Iris pigment epithelial cell (primary cell): Measurements from ENCODE around the gene LRRC47.

Experiments used
- DNase-seq: peaks from one replicate; pipeline ENCODE4 v3.0.0-alpha.2; 2011; ENCODE audit warnings: low read depth

LRRC47 gene

DNA sequence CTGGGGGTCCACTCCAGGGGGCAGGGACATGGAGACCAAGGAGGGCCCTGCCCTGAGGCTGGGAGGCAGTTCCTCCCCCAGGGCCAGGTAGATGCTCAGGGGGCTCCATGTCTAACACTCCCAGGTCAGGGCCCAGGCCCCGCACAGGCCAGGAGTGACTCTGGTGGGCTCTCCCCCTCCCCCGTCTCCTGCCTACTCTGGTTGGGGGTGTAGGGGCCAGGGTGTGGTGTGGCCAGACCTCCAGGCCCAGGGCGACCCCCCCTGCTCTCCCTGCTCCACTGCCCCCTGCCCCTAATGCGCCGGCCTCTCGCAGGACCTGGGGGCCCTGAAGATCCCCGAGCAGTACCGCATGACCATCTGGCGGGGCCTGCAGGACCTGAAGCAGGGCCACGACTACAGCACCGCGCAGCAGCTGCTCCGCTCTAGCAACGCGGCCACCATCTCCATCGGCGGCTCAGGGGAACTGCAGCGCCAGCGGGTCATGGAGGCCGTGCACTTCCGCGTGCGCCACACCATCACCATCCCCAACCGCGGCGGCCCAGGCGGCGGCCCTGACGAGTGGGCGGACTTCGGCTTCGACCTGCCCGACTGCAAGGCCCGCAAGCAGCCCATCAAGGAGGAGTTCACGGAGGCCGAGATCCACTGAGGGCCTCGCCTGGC lies 63.7 kb downstream of the LRRC47 start:
- no peak for DNase-seq

DNA sequence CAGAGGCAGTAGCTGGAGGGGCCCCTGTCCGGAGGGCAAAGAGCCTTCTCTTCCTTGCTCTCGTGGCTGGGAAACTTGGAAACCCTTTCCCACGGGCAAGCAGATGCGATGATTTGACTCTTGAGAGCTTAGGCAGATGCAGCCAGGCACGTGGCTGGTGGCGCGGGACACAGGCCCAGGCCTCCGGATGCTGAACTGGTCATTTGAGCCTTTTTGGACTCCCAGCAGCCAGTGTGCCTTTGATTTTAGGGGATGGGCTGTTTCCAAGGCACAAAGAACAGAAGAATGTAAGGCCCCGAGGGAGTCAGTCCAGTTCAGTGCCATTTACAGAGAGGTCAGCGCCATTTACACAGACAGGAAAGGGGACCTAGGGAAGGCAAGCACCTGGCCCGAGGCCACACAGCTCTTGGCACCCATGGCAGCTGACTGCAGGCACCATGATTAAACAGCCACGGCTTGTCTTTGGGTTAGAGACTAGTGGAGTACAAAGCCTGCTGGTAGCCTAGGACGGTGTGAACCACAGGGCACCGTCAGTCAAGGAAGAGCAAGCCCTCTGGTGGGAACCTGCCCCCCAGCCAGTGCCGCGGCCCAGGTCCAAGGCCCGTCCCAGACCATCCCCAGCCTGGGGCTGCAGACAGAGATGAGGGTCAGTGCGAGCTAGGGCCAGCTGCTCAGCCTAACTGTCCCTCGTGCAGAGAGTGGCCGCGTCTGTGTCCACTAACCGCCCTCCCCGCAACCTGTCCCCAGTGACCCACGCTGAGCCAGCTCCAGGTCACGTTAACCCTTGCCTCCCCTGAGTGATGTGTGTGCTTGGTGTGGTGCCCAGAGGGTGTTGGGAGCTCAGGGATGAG lies 64.5 kb downstream of the LRRC47 start:
- no peak for DNase-seq

DNA sequence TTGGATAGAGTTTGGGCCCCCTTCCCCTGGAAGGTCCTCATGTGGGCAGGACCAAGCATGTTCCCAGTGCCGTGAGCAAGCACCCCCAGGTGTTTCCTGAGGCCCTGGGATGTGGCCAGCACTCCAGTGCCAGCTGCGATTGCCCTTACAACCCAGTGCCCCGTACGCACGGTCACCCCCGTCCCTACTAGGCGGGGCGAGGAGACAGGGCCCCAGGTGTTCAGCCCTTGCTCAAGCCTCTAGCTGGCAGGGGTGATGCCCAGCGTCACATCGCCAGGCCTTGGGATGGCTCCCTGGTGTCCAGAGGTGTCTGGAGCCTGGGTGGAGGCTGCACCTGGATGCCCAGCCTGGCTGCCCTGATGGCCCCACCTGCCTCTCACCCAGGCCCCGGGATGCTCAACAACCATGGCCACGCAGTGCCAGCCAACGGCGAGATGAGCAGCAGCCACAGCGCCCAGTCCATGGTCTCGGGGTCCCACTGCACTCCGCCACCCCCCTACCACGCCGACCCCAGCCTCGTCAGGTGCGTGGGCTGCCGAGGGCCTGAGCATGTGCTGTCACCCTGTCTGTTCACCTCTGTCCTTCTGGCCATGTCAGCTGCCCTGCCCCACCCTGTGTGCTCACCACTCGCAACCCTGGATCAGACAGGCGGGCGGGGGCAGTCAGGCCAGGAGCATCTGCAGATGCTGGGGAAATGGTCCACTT lies 65.6 kb downstream of the LRRC47 start:
- no peak for DNase-seq

DNA sequence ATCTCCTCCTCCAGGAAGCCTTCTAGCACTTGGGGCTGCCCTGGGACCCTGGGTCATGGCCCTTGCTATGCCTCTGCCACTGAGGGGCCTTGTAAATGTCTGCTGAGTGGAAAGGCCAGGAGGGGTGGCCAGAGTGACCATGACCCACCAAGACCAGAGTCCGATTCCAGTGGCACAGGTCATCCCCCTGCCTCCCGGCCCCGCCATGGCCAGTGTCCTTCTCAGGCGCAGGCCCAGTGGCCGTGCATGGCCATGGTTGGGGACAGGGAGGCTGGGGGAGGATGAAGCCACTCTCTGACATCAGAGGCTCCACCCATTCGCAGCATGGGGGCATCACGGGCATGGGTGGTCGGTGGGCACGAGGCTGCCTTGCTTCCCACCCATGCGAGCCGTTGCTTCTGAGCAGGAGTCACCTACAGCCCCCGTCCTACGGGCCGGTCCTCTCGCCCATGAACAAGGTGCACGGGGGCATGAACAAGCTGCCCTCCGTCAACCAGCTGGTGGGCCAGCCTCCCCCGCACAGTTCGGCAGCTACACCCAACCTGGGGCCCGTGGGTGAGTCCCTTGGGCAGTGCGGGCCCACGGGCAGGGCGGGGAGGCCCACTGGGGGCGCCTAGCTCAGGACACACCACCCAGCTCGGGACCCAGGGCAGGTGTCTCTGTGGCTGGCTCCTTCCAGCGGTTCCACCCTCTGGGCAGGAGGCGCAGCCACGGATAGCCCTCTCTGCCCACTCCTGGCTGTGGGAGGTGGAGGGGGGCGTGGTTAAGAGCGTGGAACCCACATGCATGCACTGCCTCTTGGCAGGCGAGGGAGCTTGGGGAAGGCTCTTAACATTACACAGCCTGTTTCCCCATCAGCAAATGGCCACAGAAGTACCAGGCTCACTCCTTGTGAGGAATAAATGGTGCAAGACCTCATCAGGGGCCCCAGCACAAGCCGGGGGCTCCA lies 66.4 kb downstream of the LRRC47 start:
- no peak for DNase-seq
